Measurements from ENCODE around the gene EPHB1.

DNA sequence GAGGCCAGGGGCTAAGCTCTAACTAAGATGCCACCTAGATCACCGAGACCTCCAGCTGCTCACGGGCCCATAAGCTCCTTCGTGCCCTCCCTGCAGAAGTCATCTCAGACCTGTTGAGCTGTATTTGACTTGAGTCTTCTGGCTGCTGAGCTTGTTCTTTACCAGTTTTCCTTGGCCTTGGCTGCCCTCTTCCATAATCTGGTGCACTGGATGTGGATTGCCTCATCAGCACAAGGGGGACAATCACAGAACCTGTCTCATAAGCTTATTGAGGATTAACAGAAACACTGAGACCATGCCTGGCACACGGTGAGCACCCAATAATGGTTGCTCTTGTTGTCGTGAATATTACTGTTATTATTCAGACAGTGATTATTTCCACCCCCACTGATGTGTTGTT lies 101.1 kb downstream of the EPHB1 start:
- TF ChIP-seq, protein P1, sequence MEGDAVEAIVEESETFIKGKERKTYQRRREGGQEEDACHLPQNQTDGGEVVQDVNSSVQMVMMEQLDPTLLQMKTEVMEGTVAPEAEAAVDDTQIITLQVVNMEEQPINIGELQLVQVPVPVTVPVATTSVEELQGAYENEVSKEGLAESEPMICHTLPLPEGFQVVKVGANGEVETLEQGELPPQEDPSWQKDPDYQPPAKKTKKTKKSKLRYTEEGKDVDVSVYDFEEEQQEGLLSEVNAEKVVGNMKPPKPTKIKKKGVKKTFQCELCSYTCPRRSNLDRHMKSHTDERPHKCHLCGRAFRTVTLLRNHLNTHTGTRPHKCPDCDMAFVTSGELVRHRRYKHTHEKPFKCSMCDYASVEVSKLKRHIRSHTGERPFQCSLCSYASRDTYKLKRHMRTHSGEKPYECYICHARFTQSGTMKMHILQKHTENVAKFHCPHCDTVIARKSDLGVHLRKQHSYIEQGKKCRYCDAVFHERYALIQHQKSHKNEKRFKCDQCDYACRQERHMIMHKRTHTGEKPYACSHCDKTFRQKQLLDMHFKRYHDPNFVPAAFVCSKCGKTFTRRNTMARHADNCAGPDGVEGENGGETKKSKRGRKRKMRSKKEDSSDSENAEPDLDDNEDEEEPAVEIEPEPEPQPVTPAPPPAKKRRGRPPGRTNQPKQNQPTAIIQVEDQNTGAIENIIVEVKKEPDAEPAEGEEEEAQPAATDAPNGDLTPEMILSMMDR (conservative IDR thresholded peaks at IDR 0.05): no peak
- TF ChIP-seq ZFX (IDR thresholded peaks at IDR 0.05): no peak

All from C4-2B (cell line).